CD4-positive, CD25-positive, alpha-beta regulatory T cell (primary cell): ENCODE results near the gene CNTNAP2. TPM values are rescaled to one million over a fixed set of nuclear protein-coding genes. Genes with fewer than 3 reads are reported as not detected.

Experiments
- ATAC-seq, 2 donors: fragments of 150-1000 bp; cut with Tn5 transposase; one replicate each; pipeline ENCODE4 v1.10.0; 2021; ENCODE audit warnings: low read depth in 2 of 2, moderate number of reproducible peaks in 2 of 2, moderate library complexity in 1 of 2
- DNase-seq, 3 donors: peaks; one replicate each; pipeline versions ENCODE4 v3.0.0 to v3.0.0-alpha.2; 2012 to 2022; ENCODE audit warnings: mixed read lengths in 1 of 3
- H3K27ac ChIP-seq: one replicate; pipeline ENCODE4 v1.7.0; 2013; ENCODE audit warnings: mild to moderate bottlenecking, low read length; ENCODE audit not compliant: insufficient read depth, poor library complexity, severe bottlenecking
- H3K27me3 ChIP-seq: one replicate; pipeline ENCODE4 v1.7.0; 2013; ENCODE audit warnings: low read length; ENCODE audit not compliant: control insufficient read depth, insufficient read depth
- H3K36me3 ChIP-seq: one replicate; pipeline ENCODE4 v1.7.0; 2013; ENCODE audit warnings: mild to moderate bottlenecking, low read length, moderate library complexity; ENCODE audit not compliant: control insufficient read depth, insufficient read depth
- H3K4me1 ChIP-seq: 2 replicates; pipeline ENCODE4 v1.7.0; 2013; ENCODE audit warnings: mild to moderate bottlenecking, low read length; ENCODE audit not compliant: insufficient read depth, control insufficient read depth, poor library complexity, severe bottlenecking
- H3K4me3 ChIP-seq: one replicate; pipeline ENCODE4 v1.7.0; 2013; ENCODE audit warnings: low read depth, mild to moderate bottlenecking, low read length, moderate library complexity
- H3K9me3 ChIP-seq, 2 experiments: 1 replicate in 1 of 2; 2 replicates in 1 of 2; pipeline ENCODE4 v1.7.0; 2013; ENCODE audit warnings: low read length in 2 of 2, mild to moderate bottlenecking in 1 of 2, moderate library complexity in 1 of 2; ENCODE audit not compliant: control insufficient read depth in 2 of 2
- H3K27ac Mint-ChIP-seq, 3 donors: one replicate each; pipeline ENCODE4 v1.8.0; 2020 to 2022; ENCODE audit warnings: mild to moderate bottlenecking in 3 of 3, mixed read lengths in 3 of 3, moderate library complexity in 2 of 3
- H3K27me3 Mint-ChIP-seq: one replicate; pipeline ENCODE4 v1.8.0; 2022; ENCODE audit warnings: mild to moderate bottlenecking, mixed read lengths
- H3K36me3 Mint-ChIP-seq: one replicate; pipeline ENCODE4 v1.8.0; 2020; ENCODE audit warnings: mixed read lengths
- H3K4me1 Mint-ChIP-seq, 4 donors: one replicate each; pipeline ENCODE4 v1.8.0; 2020 to 2022; ENCODE audit warnings: mixed read lengths in 4 of 4, mild to moderate bottlenecking in 1 of 4
- H3K4me3 Mint-ChIP-seq, 4 donors: one replicate each; pipeline ENCODE4 v1.8.0; 2020 to 2022; ENCODE audit warnings: mild to moderate bottlenecking in 4 of 4, mixed read lengths in 4 of 4, moderate library complexity in 3 of 4
- H3K9me3 Mint-ChIP-seq, 7 donors: one replicate each; pipeline ENCODE4 v1.8.0; 2020 to 2022; ENCODE audit warnings: mixed read lengths in 7 of 7, mild to moderate bottlenecking in 3 of 7, moderate library complexity in 2 of 7
- polyA plus RNA-seq, 4 donors: library from polyadenylated mRNA; unstranded; fragments of 300-500 nt; fragmentation: Illumina TruSeq; gene quantifications; one replicate each; pipeline ENCODE4 v1.2.3, GENCODE V29; 2021
- total RNA-seq: library from RNA; stranded (reverse); gene quantifications from one replicate; pipeline ENCODE4 v1.2.3, GENCODE V29; 2022

Gene CNTNAP2
- total and polyA plus RNA-seq, 5 donors from 2014 or later: 0.02 to 0.15 TPM; not detected in 3

- Mint-ChIP-seq H3K4me3 (no peak overlapping the region), H3K27me3 (peaks cover 5% of the 10 kb centered on the region)
Observed at GRCh38 chr7:147992698-147993097, 1876.1 kb downstream of the CNTNAP2 start.

GRCh38 chr7:147997636-147998035, 1881.0 kb downstream of the CNTNAP2 start:
- Mint-ChIP-seq H3K27me3 (peaks cover 5% of the 10 kb centered on the region), H3K27ac (no peak overlapping the region), H3K36me3 (no peaks in the 10 kb centered on the region), H3K9me3 (peaks cover 0 to 6% (median 2%) of the 10 kb centered on the region in 7 donors), H3K4me3 (no peak overlapping the region), H3K4me1 (no peaks in the 10 kb centered on the region)
- H3K36me3 ChIP-seq: no peaks in the 10 kb centered on the region
- no peaks in the 10 kb centered on the region for H3K27me3 ChIP-seq
- no peak overlapping the region for H3K27ac ChIP-seq
- H3K4me3 ChIP-seq: no peak overlapping the region
- no peaks in the 10 kb centered on the region for H3K4me1 ChIP-seq
- no peak for DNase-seq
- ATAC-seq: no peak
- H3K9me3 ChIP-seq: no peaks in the 10 kb centered on the region

More at GRCh38 chr7:147992698-147993097, 1876.1 kb downstream of the CNTNAP2 start:
- no peak for DNase-seq
- H3K9me3 ChIP-seq: no peaks in the 10 kb centered on the region
- H3K4me3 ChIP-seq: no peak overlapping the region
- H3K27ac ChIP-seq: no peak overlapping the region
- H3K27me3 ChIP-seq: no peaks in the 10 kb centered on the region
- Mint-ChIP-seq H3K4me1 (no peaks in the 10 kb centered on the region), H3K9me3 (peaks cover 0 to 11% (median 2%) of the 10 kb centered on the region in 7 donors), H3K36me3 (no peaks in the 10 kb centered on the region), H3K27ac (no peak overlapping the region)
- no peak for ATAC-seq
- no peaks in the 10 kb centered on the region for H3K36me3 ChIP-seq
- no peaks in the 10 kb centered on the region for H3K4me1 ChIP-seq

GRCh38 chr7:147999962-148000361, 1883.4 kb downstream of the CNTNAP2 start:
- no peaks in the 10 kb centered on the region for H3K4me1 Mint-ChIP-seq

GRCh38 chr7:148011753-148012152, 1895.2 kb downstream of the CNTNAP2 start:
- no peak for DNase-seq
- H3K9me3 Mint-ChIP-seq: peaks cover 0 to 2% (median 0%) of the 10 kb centered on the region in 7 donors
- Histone ChIP-seq H3K4me3 (no peak overlapping the region), H3K4me1 (no peaks in the 10 kb centered on the region), H3K9me3 (no peaks in the 10 kb centered on the region), H3K27ac (no peak overlapping the region), H3K36me3 (no peaks in the 10 kb centered on the region), H3K27me3 (no peaks in the 10 kb centered on the region)
- H3K27ac Mint-ChIP-seq: no peak overlapping the region
- ATAC-seq: no peak
- no peaks in the 10 kb centered on the region for H3K4me1 Mint-ChIP-seq
- H3K4me3 Mint-ChIP-seq: no peak overlapping the region
- H3K36me3 Mint-ChIP-seq: no peaks in the 10 kb centered on the region
- no peaks in the 10 kb centered on the region for H3K27me3 Mint-ChIP-seq

More at GRCh38 chr7:147999962-148000361, 1883.4 kb downstream of the CNTNAP2 start:
- no peaks in the 10 kb centered on the region for H3K4me1 ChIP-seq
- H3K27me3 Mint-ChIP-seq: peaks cover 4% of the 10 kb centered on the region
- H3K4me3 ChIP-seq: no peak overlapping the region
- no peaks in the 10 kb centered on the region for H3K9me3 ChIP-seq
- DNase-seq (no peak), ATAC-seq (no peak)
- H3K27ac Mint-ChIP-seq: no peak overlapping the region
- H3K27ac ChIP-seq: no peak overlapping the region
- no peaks in the 10 kb centered on the region for H3K27me3 ChIP-seq
- no peak overlapping the region for H3K4me3 Mint-ChIP-seq
- H3K36me3 ChIP-seq: no peaks in the 10 kb centered on the region
- no peaks in the 10 kb centered on the region for H3K36me3 Mint-ChIP-seq
- H3K9me3 Mint-ChIP-seq: peaks cover 0 to 4% (median 2%) of the 10 kb centered on the region in 7 donors

GRCh38 chr7:148014001-148014400, 1897.4 kb downstream of the CNTNAP2 start:
- Histone ChIP-seq H3K9me3 (no peaks in the 10 kb centered on the region), H3K27me3 (no peaks in the 10 kb centered on the region), H3K4me1 (no peaks in the 10 kb centered on the region), H3K4me3 (no peak overlapping the region), H3K27ac (no peak overlapping the region), H3K36me3 (no peaks in the 10 kb centered on the region)
- Mint-ChIP-seq H3K36me3 (no peaks in the 10 kb centered on the region), H3K4me1 (no peaks in the 10 kb centered on the region), H3K27me3 (no peaks in the 10 kb centered on the region), H3K27ac (no peak overlapping the region), H3K4me3 (no peak overlapping the region), H3K9me3 (no peaks in the 10 kb centered on the region)
- no peak for ATAC-seq
- no peak for DNase-seq

GRCh38 chr7:148014541-148014940, 1897.9 kb downstream of the CNTNAP2 start:
- H3K36me3 Mint-ChIP-seq: no peaks in the 10 kb centered on the region
- H3K4me1 ChIP-seq: no peaks in the 10 kb centered on the region
- H3K4me3 Mint-ChIP-seq: no peak overlapping the region
- H3K9me3 Mint-ChIP-seq: no peaks in the 10 kb centered on the region
- no peaks in the 10 kb centered on the region for H3K36me3 ChIP-seq
- H3K9me3 ChIP-seq: no peaks in the 10 kb centered on the region
- H3K27me3 Mint-ChIP-seq: no peaks in the 10 kb centered on the region
- H3K27ac ChIP-seq: no peak overlapping the region
- H3K27ac Mint-ChIP-seq: no peak overlapping the region
- no peaks in the 10 kb centered on the region for H3K27me3 ChIP-seq
- DNase-seq (no peak), ATAC-seq (no peak)
- H3K4me3 ChIP-seq: no peak overlapping the region
- H3K4me1 Mint-ChIP-seq: no peaks in the 10 kb centered on the region

GRCh38 chr7:148017126-148017525, 1900.5 kb downstream of the CNTNAP2 start:
- no peaks in the 10 kb centered on the region for H3K4me1 ChIP-seq
- no peak for DNase-seq
- no peak for ATAC-seq
- H3K36me3 ChIP-seq: no peaks in the 10 kb centered on the region
- H3K27me3 ChIP-seq: no peaks in the 10 kb centered on the region
- no peak overlapping the region for H3K27ac ChIP-seq
- Mint-ChIP-seq H3K27ac (no peak overlapping the region), H3K9me3 (peaks cover 0 to 3% (median 0%) of the 10 kb centered on the region in 7 donors), H3K4me1 (no peaks in the 10 kb centered on the region), H3K27me3 (no peaks in the 10 kb centered on the region), H3K36me3 (no peaks in the 10 kb centered on the region), H3K4me3 (no peak overlapping the region)
- no peaks in the 10 kb centered on the region for H3K9me3 ChIP-seq
- no peak overlapping the region for H3K4me3 ChIP-seq

- ATAC-seq (no peak), DNase-seq (no peak)
- Histone ChIP-seq H3K9me3 (no peaks in the 10 kb centered on the region), H3K27me3 (no peaks in the 10 kb centered on the region), H3K27ac (no peak overlapping the region), H3K4me1 (no peaks in the 10 kb centered on the region), H3K36me3 (no peaks in the 10 kb centered on the region), H3K4me3 (no peak overlapping the region)
- Mint-ChIP-seq H3K27me3 (no peaks in the 10 kb centered on the region), H3K4me3 (no peak overlapping the region), H3K4me1 (no peaks in the 10 kb centered on the region), H3K36me3 (no peaks in the 10 kb centered on the region), H3K27ac (no peak overlapping the region), H3K9me3 (peaks cover 0 to 3% (median 0%) of the 10 kb centered on the region in 7 donors)
Observed at GRCh38 chr7:148020679-148021078, 1904.1 kb downstream of the CNTNAP2 start.
